HCT116 (cell line): ENCODE results near the gene MLPH. TPM values are rescaled to one million over a fixed set of nuclear protein-coding genes. Genes with fewer than 3 reads are reported as not detected.

Experiments used
- ATAC-seq: fragments of 200-7000 bp; cut with Tn5 transposase; 2 replicates; pipeline ENCODE4 v1.9.1; 2020; ENCODE audit warnings: mild to moderate bottlenecking, moderate library complexity
- BruUV-seq: library from RNA; stranded (reverse); fragments of 400-500 nt; replicated peaks from 2 replicates; lab custom pipeline; 2021; lab: Mats Ljungman, UMichigan
- CTCF ChIA-PET: fragments of 300-600 bp; sonication (Branson Sonifier 250); formaldehyde crosslinking; loops from one replicate; lab custom pipeline; 2021; ENCODE audit warnings: antibody characterized with exemption; lab: Charles Lee
- POLR2A ChIA-PET: fragments of 300-600, 350-600 bp; sonication (Branson Sonifier 250); formaldehyde crosslinking; loops from one replicate; lab custom pipeline; 2021; ENCODE audit warnings: antibody characterized with exemption; lab: Charles Lee
- RAD21 ChIA-PET, 2 experiments: fragments of 300-600 bp; sonication (Branson Sonifier 250); formaldehyde crosslinking; loops; one replicate each; lab custom pipeline; 2023; ENCODE audit warnings: low total read pairs in 2 of 2; ENCODE audit not compliant: uncharacterized antibody in 2 of 2, unreplicated experiment in 2 of 2, low non-redundant PET in 1 of 2; lab: Charles Lee
- DNase-seq: peaks from one replicate; pipeline ENCODE4 v3.0.0-alpha.2; 2010; ENCODE audit warnings: low read depth, low spot score
- H2AFZ ChIP-seq: fragments of 200-600 bp; shearing (Covaris generic), sonication (generic); 2 replicates; pipeline ENCODE4 v1.6.1; 2017; ENCODE audit warnings: low read depth, mixed run types, mixed read lengths, antibody characterized with exemption, low read length; ENCODE audit not compliant: poor library complexity, severe bottlenecking
- H3K27ac ChIP-seq: 2 replicates; pipeline ENCODE4 v1.5.1; 2012; ENCODE audit warnings: low read depth, low read length
- H3K27me3 ChIP-seq: fragments of 200-600 bp; sonication (generic); 2 replicates; pipeline ENCODE4 v1.6.1; 2016; ENCODE audit warnings: mixed run types, low read length, mixed read lengths; ENCODE audit not compliant: insufficient read depth
- H3K36me3 ChIP-seq, 2 experiments: fragments of 200-500 bp in 1 of 2; fragments of 200-600 bp in 1 of 2; sonication (Bioruptor generic) in 1 of 2; sonication (generic) in 1 of 2; 2 replicates each; pipeline versions ENCODE4 v1.5.1 to v1.6.1; 2014 to 2016; ENCODE audit warnings: low read length in 2 of 2, inconsistent platforms in 1 of 2, mixed read lengths in 1 of 2, mixed run types in 1 of 2; ENCODE audit not compliant: insufficient read depth in 2 of 2, control insufficient read depth in 1 of 2
- H3K4me1 ChIP-seq, 2 experiments: fragments of 200-600 bp in 1 of 2; sonication (generic) in 1 of 2; 2 replicates each; pipeline versions ENCODE4 v1.5.1 to v1.6.1; 2012 to 2017; ENCODE audit warnings: low read length in 2 of 2, inconsistent platforms in 1 of 2, mild to moderate bottlenecking in 1 of 2, mixed read lengths in 1 of 2, mixed run types in 1 of 2, moderate library complexity in 1 of 2; ENCODE audit not compliant: insufficient read depth in 2 of 2, control insufficient read depth in 1 of 2
- H3K4me2 ChIP-seq: fragments of 200-600 bp; sonication (generic); 2 replicates; pipeline ENCODE4 v1.6.1; 2017; ENCODE audit warnings: mixed run types, low read length, mixed read lengths
- H3K4me3 ChIP-seq, 2 experiments: fragments of 200-600 bp in 1 of 2; sonication (generic) in 1 of 2; replicated peaks in 1 of 2; 2 replicates each; pipeline ENCODE4 v1.5.1; 2011 to 2016; ENCODE audit warnings: low read length in 2 of 2, control low read depth in 1 of 2, low read depth in 1 of 2, mild to moderate bottlenecking in 1 of 2, mixed read lengths in 1 of 2, mixed run types in 1 of 2
- H3K79me2 ChIP-seq: fragments of 200-600 bp; sonication (generic); 2 replicates; pipeline ENCODE4 v1.6.1; 2017; ENCODE audit warnings: mild to moderate bottlenecking, mixed run types, low read length, moderate library complexity, mixed read lengths; ENCODE audit not compliant: insufficient read depth
- H3K9ac ChIP-seq: fragments of 200-600 bp; sonication (generic); 2 replicates; pipeline ENCODE4 v1.6.1; 2016; ENCODE audit warnings: low read length, mixed read lengths
- H3K9me2 ChIP-seq: fragments of 200-600 bp; sonication (generic), shearing (Covaris generic); 2 replicates; pipeline ENCODE4 v1.6.1; 2017; ENCODE audit warnings: mixed run types, mild to moderate bottlenecking, moderate library complexity; ENCODE audit not compliant: insufficient read depth
- H3K9me3 ChIP-seq, 2 experiments: fragments of 200-500 bp in 1 of 2; fragments of 200-600 bp in 1 of 2; sonication (Bioruptor generic) in 1 of 2; sonication (generic) in 1 of 2; 2 replicates each; pipeline ENCODE4 v1.6.1; 2014 to 2017; ENCODE audit warnings: low read length in 2 of 2, mixed read lengths in 2 of 2, inconsistent platforms in 1 of 2, low read depth in 1 of 2, mild to moderate bottlenecking in 1 of 2, mixed run types in 1 of 2, moderate library complexity in 1 of 2; ENCODE audit not compliant: control insufficient read depth in 1 of 2, insufficient read depth in 1 of 2
- H4K20me1 ChIP-seq: fragments of 200-600 bp; sonication (generic), shearing (Covaris generic); 2 replicates; pipeline ENCODE4 v1.6.1; 2017; ENCODE audit warnings: mixed run types, mild to moderate bottlenecking, moderate library complexity; ENCODE audit not compliant: insufficient read depth
- ATF3 ChIP-seq: IDR thresholded peaks from 2 replicates; pipeline ENCODE4 v1.6.1; 2012
- CEBPB ChIP-seq: IDR thresholded peaks from 2 replicates; pipeline ENCODE4 v1.6.1; 2012; ENCODE audit warnings: low read depth
- EZH2phosphoT487 ChIP-seq: fragments of 200-600 bp; IDR thresholded peaks from 2 replicates; pipeline ENCODE4 v1.6.1; 2018; ENCODE audit warnings: antibody characterized with exemption, borderline replicate concordance
- POLR2A ChIP-seq: IDR thresholded peaks from 2 replicates; pipeline ENCODE4 v1.7.0; 2011; ENCODE audit warnings: borderline replicate concordance; ENCODE audit not compliant: insufficient read depth, insufficient read length; ENCODE audit errors: extremely low read depth
- POLR2AphosphoS5 ChIP-seq: IDR thresholded peaks from 2 replicates; pipeline ENCODE4 v1.6.1; 2011; ENCODE audit warnings: mild to moderate bottlenecking, low read depth, low read length, moderate library complexity
- RAD21 ChIP-seq: IDR thresholded peaks from 2 replicates; pipeline ENCODE4 v1.6.1; 2012; ENCODE audit warnings: low read depth, mild to moderate bottlenecking
- SP1 ChIP-seq: IDR thresholded peaks from 2 replicates; pipeline ENCODE4 v1.6.1; 2012; ENCODE audit warnings: low read depth
- SRF ChIP-seq: IDR thresholded peaks from 2 replicates; pipeline ENCODE4 v1.6.1; 2012; ENCODE audit warnings: low read depth
- TCF7L2 ChIP-seq: IDR thresholded peaks from 2 replicates; pipeline ENCODE4 v1.7.0; 2011; ENCODE audit warnings: borderline replicate concordance, inconsistent platforms; ENCODE audit not compliant: insufficient read depth, insufficient read length; ENCODE audit errors: extremely low read depth
- YY1 ChIP-seq: IDR thresholded peaks from 2 replicates; pipeline ENCODE4 v1.6.1; 2011; ENCODE audit warnings: low read length, low read depth, moderate library complexity, mild to moderate bottlenecking; ENCODE audit not compliant: insufficient replicate concordance; ENCODE audit errors: extremely low read depth
- ZBTB33 ChIP-seq: IDR thresholded peaks from 2 replicates; pipeline ENCODE4 v1.6.1; 2011; ENCODE audit warnings: mild to moderate bottlenecking, low read length, moderate library complexity; ENCODE audit not compliant: insufficient replicate concordance; ENCODE audit errors: extremely low read depth
- ZFX ChIP-seq: fragments of 450-650 bp; IDR thresholded peaks from 2 replicates; pipeline ENCODE4 v1.6.1; 2017
- ZNF274 ChIP-seq: fragments of 200-500 bp; sonication (Bioruptor generic); IDR thresholded peaks from 2 replicates; pipeline ENCODE4 v1.6.1; 2014; ENCODE audit warnings: mild to moderate bottlenecking, low read depth, low read length, inconsistent platforms
- intact Hi-C: fragments of 100-400 bp; cut with micrococcal nuclease; formaldehyde crosslinking; loops from 2 replicates; pipeline ENCODE4 v1.10.0; 2022
- total RNA-seq: library from RNA; stranded (reverse); gene quantifications from one replicate; pipeline ENCODE4 v1.2.1, GENCODE V29; 2021; ENCODE audit not compliant: unreplicated experiment

MLPH gene
- total RNA-seq, 1 experiment from 2014 or later: 81.4 TPM

GRCh38 chr2:237483018-237483731, 3.9 kb upstream of the MLPH start:
- no peak for TF ChIP-seq ATF3
- no peak for TF ChIP-seq EZH2phosphoT487
- no peak; the same call in 1 of the 2 replicates for TF ChIP-seq POLR2AphosphoS5
- no peak for TF ChIP-seq TCF7L2
- TF ChIP-seq SRF: no peak
- no peak for TF ChIP-seq ZNF274
- no peak for TF ChIP-seq POLR2A
- TF ChIP-seq ZBTB33: no peak
- no peak for TF ChIP-seq RAD21
- TF ChIP-seq ZFX: no peak
- no peak for TF ChIP-seq SP1
- no peak for TF ChIP-seq YY1
- TF ChIP-seq CEBPB: no peak
- TF ChIP-seq, all 23 proteins: peak for 0
- ChIA-PET CTCF (interaction anchor here (0.6 to 1.7 kb wide), 2 partner anchors 87 to 89 kb away, joined by 3 to 4 read pairs; no protein-coding TSS in a partner anchor), POLR2A (no interaction called here), RAD21 (no interaction called here)
- no peak overlapping the region for H3K27ac ChIP-seq
- no peaks in the 10 kb centered on the region for H3K36me3 ChIP-seq
- H3K9me2 ChIP-seq: no peaks in the 10 kb centered on the region
- no peaks in the 10 kb centered on the region for H4K20me1 ChIP-seq
- no peaks in the 10 kb centered on the region for H3K9me3 ChIP-seq
- peak overlapping the region; percentile 33 for H2AFZ ChIP-seq
- H3K9ac ChIP-seq: no peak overlapping the region
- H3K79me2 ChIP-seq: peaks cover 11% of the 10 kb centered on the region
- peak overlapping the region; percentile 55 for H3K4me2 ChIP-seq
- H3K4me3 ChIP-seq: no peak overlapping the region
- intact Hi-C loops: no loop called here
- H3K4me1 ChIP-seq: peaks cover 9 to 44% of the 10 kb centered on the region in 2 experiments; a peak in 3 of 4 replicates
- no peaks in the 10 kb centered on the region for H3K27me3 ChIP-seq
- no peak for DNase-seq
- no peak for ATAC-seq
- BruUV-seq: no TSS peak
